Stimulated activated CD4-positive, alpha-beta T cell treated with anti-CD3 and anti-CD28 coated beads, Interleukin-2, amount 100 ng/mL, for 24 hours (primary cell): Measurements from ENCODE around the gene APEH.

Experiments
- DNase-seq, 2 donors: peaks; one replicate each; pipeline ENCODE4 v3.0.0-alpha.2; 2020

The APEH gene

DNA sequence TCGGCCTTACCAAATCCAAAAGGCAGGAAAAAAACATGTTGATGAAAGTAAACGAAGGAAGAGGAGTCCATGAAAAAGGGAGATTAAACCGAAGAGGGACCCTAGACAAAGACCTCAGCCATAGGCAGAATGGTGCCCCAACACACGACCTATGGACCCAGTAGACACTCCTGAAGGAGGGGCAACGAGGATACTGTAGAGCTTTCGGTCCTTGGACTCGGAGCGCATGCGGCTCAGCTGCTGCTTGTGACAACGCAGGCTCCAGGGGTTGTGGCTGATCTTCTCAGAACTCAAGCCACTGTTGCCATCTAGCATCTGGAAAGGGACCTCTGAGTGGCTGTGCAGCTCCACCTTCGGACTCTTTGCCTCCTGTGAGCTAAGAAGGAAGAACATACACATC lies 58.4 kb downstream of the APEH start:
- no peak for DNase-seq

DNA sequence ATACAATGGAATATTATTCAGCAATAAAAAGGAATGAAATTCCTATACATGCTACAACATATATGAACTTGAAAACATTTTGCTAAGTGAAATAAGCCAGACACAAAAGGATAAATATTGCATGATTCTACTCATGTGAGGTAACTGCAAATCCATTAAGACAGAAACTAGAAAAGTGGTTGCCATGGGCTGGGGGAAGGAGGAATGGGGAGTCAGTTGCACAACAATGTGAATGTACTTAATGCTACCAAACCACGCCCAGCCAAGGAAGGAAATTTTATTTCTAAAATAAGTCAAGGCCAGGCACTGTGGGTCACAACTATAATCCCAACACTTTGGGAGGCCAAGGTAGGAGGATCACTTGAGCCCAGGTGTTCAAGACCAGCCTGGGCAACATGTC lies 59.4 kb downstream of the APEH start:
- no peak for DNase-seq
